ENCODE results near the gene KIRREL1. TPM values are rescaled to one million over a fixed set of nuclear protein-coding genes. Genes with fewer than 3 reads are reported as not detected.

The KIRREL1 gene
- total and polyA plus RNA-seq, 2 experiments from 2014 or later, result 5.1 to 35.2 TPM

DNA sequence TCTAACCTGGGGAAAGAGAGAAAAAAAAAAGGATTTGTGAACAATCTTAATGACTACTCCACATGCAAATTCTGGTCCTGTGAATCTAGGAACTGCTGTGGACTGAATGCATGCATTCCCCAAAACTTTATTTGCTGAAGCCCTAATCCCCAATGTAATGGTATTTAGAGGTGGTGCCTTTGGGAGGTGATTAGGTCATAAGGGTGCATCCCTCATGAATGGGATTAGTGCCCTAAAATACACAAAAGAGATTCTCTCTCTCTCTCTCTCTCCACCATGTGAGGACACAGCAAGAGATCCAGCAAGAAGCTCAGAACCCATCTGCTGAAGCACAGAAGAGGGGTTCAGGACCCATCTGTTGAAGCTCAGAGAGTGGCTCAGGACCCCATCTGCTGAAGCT, 26.2 kb upstream of the KIRREL1 start:
- Histone ChIP-seq H3K27me3 (ENCODE audit: insufficient read depth) (no peaks in the 10 kb centered on the region), H3K4me1 (ENCODE audit: insufficient read depth) (no peaks in the 10 kb centered on the region), H3K4me2 (no peak overlapping the region), H3K79me2 (replicated peaks; ENCODE audit: insufficient read depth) (no peaks in the 10 kb centered on the region), H3K4me3 (no peak overlapping the region), H3K36me3 (ENCODE audit: insufficient read depth) (peaks cover 2% of the 10 kb centered on the region; the same call in 1 of the 2 replicates), H3F3A (replicated peaks; ENCODE audit: low read depth) (no peaks in the 10 kb centered on the region), H3K9me2 (ENCODE audit: insufficient read depth) (no peaks in the 10 kb centered on the region), H2AFZ (no peak overlapping the region), H4K20me1 (replicated peaks; ENCODE audit: insufficient read depth) (no peaks in the 10 kb centered on the region), H3K27ac (ENCODE audit: low read depth) (no peak overlapping the region)
- no peak for TF ChIP-seq POLR2AphosphoS5 (IDR thresholded peaks at IDR 0.05; ENCODE audit: low read depth)
- no peak for TF ChIP-seq EZH2phosphoT487 (IDR thresholded peaks at IDR 0.05; ENCODE audit: unreplicated experiment)
- TF ChIP-seq JUNB (IDR thresholded peaks at IDR 0.05; ENCODE audit: unreplicated experiment), result no peak
- TF ChIP-seq, protein P1, sequence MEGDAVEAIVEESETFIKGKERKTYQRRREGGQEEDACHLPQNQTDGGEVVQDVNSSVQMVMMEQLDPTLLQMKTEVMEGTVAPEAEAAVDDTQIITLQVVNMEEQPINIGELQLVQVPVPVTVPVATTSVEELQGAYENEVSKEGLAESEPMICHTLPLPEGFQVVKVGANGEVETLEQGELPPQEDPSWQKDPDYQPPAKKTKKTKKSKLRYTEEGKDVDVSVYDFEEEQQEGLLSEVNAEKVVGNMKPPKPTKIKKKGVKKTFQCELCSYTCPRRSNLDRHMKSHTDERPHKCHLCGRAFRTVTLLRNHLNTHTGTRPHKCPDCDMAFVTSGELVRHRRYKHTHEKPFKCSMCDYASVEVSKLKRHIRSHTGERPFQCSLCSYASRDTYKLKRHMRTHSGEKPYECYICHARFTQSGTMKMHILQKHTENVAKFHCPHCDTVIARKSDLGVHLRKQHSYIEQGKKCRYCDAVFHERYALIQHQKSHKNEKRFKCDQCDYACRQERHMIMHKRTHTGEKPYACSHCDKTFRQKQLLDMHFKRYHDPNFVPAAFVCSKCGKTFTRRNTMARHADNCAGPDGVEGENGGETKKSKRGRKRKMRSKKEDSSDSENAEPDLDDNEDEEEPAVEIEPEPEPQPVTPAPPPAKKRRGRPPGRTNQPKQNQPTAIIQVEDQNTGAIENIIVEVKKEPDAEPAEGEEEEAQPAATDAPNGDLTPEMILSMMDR (conservative IDR thresholded peaks at IDR 0.05; ENCODE audit: low read depth in 2 of 2), result no peak
- TF ChIP-seq, protein P2, sequence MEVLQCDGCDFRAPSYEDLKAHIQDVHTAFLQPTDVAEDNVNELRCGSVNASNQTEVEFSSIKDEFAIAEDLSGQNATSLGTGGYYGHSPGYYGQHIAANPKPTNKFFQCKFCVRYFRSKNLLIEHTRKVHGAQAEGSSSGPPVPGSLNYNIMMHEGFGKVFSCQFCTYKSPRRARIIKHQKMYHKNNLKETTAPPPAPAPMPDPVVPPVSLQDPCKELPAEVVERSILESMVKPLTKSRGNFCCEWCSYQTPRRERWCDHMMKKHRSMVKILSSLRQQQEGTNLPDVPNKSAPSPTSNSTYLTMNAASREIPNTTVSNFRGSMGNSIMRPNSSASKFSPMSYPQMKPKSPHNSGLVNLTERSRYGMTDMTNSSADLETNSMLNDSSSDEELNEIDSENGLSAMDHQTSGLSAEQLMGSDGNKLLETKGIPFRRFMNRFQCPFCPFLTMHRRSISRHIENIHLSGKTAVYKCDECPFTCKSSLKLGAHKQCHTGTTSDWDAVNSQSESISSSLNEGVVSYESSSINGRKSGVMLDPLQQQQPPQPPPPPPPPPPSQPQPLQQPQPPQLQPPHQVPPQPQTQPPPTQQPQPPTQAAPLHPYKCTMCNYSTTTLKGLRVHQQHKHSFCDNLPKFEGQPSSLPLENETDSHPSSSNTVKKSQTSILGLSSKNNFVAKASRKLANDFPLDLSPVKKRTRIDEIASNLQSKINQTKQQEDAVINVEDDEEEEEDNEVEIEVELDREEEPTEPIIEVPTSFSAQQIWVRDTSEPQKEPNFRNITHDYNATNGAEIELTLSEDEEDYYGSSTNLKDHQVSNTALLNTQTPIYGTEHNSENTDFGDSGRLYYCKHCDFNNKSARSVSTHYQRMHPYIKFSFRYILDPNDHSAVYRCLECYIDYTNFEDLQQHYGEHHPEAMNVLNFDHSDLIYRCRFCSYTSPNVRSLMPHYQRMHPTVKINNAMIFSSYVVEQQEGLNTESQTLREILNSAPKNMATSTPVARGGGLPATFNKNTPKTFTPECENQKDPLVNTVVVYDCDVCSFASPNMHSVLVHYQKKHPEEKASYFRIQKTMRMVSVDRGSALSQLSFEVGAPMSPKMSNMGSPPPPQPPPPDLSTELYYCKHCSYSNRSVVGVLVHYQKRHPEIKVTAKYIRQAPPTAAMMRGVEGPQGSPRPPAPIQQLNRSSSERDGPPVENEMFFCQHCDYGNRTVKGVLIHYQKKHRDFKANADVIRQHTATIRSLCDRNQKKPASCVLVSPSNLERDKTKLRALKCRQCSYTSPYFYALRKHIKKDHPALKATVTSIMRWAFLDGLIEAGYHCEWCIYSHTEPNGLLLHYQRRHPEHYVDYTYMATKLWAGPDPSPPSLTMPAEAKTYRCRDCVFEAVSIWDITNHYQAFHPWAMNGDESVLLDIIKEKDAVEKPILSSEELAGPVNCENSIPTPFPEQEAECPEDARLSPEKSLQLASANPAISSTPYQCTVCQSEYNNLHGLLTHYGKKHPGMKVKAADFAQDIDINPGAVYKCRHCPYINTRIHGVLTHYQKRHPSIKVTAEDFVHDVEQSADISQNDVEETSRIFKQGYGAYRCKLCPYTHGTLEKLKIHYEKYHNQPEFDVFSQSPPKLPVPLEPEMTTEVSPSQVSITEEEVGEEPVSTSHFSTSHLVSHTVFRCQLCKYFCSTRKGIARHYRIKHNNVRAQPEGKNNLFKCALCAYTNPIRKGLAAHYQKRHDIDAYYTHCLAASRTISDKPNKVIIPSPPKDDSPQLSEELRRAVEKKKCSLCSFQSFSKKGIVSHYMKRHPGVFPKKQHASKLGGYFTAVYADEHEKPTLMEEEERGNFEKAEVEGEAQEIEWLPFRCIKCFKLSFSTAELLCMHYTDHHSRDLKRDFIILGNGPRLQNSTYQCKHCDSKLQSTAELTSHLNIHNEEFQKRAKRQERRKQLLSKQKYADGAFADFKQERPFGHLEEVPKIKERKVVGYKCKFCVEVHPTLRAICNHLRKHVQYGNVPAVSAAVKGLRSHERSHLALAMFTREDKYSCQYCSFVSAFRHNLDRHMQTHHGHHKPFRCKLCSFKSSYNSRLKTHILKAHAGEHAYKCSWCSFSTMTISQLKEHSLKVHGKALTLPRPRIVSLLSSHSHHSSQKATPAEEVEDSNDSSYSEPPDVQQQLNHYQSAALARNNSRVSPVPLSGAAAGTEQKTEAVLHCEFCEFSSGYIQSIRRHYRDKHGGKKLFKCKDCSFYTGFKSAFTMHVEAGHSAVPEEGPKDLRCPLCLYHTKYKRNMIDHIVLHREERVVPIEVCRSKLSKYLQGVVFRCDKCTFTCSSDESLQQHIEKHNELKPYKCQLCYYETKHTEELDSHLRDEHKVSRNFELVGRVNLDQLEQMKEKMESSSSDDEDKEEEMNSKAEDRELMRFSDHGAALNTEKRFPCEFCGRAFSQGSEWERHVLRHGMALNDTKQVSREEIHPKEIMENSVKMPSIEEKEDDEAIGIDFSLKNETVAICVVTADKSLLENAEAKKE (CRISPR knock-in tag; IDR thresholded peaks at IDR 0.05), result no peak
- no peak for TF ChIP-seq STAT1 (IDR thresholded peaks at IDR 0.05; ENCODE audit: unreplicated experiment)
- TF ChIP-seq CREB1 (CRISPR knock-in tag; IDR thresholded peaks at IDR 0.05; ENCODE audit: low read depth), result no peak
- no peak for TF ChIP-seq EZH2 (IDR thresholded peaks at IDR 0.05; ENCODE audit: low read depth, unreplicated experiment)
- Mint-ChIP-seq H3K27me3 (ENCODE audit: insufficient read depth, low read depth, poor library complexity) (peaks cover 10% of the 10 kb centered on the region), H3K4me1 (peaks cover 11% of the 10 kb centered on the region; the same call in 2 of the 3 replicates), H3K4me3 (no peak overlapping the region), H3K9me3 (peaks cover 22% of the 10 kb centered on the region), H3K36me3 (ENCODE audit: low read depth) (peaks cover 20% of the 10 kb centered on the region), H3K27ac (no peak overlapping the region)
- no peak for DNase-seq (ENCODE audit: low spot score)
- no peak for ATAC-seq

All from GM23338 (cell line).